Body of pancreas (tissue), 4 donors: ENCODE measurements around the gene CAPZB. TPM values are rescaled to one million over a fixed set of nuclear protein-coding genes. Genes with fewer than 3 reads are reported as not detected.

Experiments
- ATAC-seq: fragments of 150-250 bp; one replicate; pipeline ENCODE4 v1.9.1; 2016
- DNase-seq, 4 donors: peaks; one replicate each; pipeline ENCODE4 v3.0.0-alpha.2; 2019
- H3K27ac ChIP-seq, 4 donors: fragments of 200-600 bp; sonication (generic); 1 replicate in 3 of 4; 2 replicates in 1 of 4; pipeline versions ENCODE4 v1.5.1 to v1.6.1; 2016 to 2019; ENCODE audit warnings: mild to moderate bottlenecking in 1 of 4, mixed read lengths in 1 of 4, moderate library complexity in 1 of 4
- H3K27me3 ChIP-seq, 2 donors: fragments of 200-600 bp; sonication (generic); one replicate each; pipeline ENCODE4 v1.6.0; 2016; ENCODE audit warnings: mild to moderate bottlenecking in 1 of 2
- H3K36me3 ChIP-seq, 2 donors: fragments of 200-600 bp; sonication (generic); replicated peaks in 1 of 2; 2 replicates each; pipeline ENCODE4 v1.5.1; 2016; ENCODE audit warnings: low read depth in 2 of 2; ENCODE audit not compliant: insufficient read depth in 1 of 2
- H3K4me1 ChIP-seq: fragments of 200-600 bp; sonication (generic); one replicate; pipeline ENCODE4 v1.6.0; 2016
- H3K4me3 ChIP-seq, 2 donors: fragments of 200-600 bp; sonication (generic); 1 replicate in 1 of 2; 2 replicates in 1 of 2; pipeline ENCODE4 v1.5.1; 2016 to 2019
- H3K9me3 ChIP-seq, 3 donors: fragments of 200-600 bp; sonication (generic); 1 replicate in 2 of 3; 2 replicates in 1 of 3; pipeline ENCODE4 v1.5.1; 2016
- CTCF ChIP-seq, 7 experiments: fragments of 450-650 bp in 4 of 7; fragments of 200-600 bp in 3 of 7; sonication (generic) in 3 of 7; IDR thresholded peaks; one replicate each; pipeline ENCODE4 v1.5.1; 2016 to 2019; ENCODE audit warnings: antibody characterized with exemption in 7 of 7
- POLR2A ChIP-seq, 3 donors: fragments of 450-650 bp; IDR thresholded peaks; one replicate each; pipeline ENCODE4 v1.6.1; 2016; ENCODE audit warnings: antibody characterized with exemption in 3 of 3, mild to moderate bottlenecking in 2 of 3
- WGBS, 2 donors: methylation state at CpG; one replicate each; pipeline ENCODE4 v1.1.5; 2017; 5-methylcytosine and 5-hydroxymethylcytosine counted together
- intact Hi-C: fragments of 100-400 bp; cut with DNase I; formaldehyde crosslinking; loops from one replicate; pipeline ENCODE4 v1.15.1; 2023
- total RNA-seq, 2 donors: library from RNA; depleted of rRNA; stranded (reverse); fragments of >200 nt; gene quantifications; one replicate each; pipeline ENCODE4 v1.1.0, GENCODE V29; 2016

The CAPZB gene
- total RNA-seq, 2 donors from 2014 or later = 35.5 to 54.1 TPM

- no peaks in the 10 kb centered on the region for H3K9me3 ChIP-seq
- no peak overlapping the region for H3K4me3 ChIP-seq
- 88 to 97% methylated on average over 4 to 14 of the region's 18 CpGs for WGBS, 2 donors
- DNase-seq (no peak), ATAC-seq (no peak)
- no peaks in the 10 kb centered on the region for H3K4me1 ChIP-seq
- peaks cover 0 to 15% of the 10 kb centered on the region in 2 donors for H3K36me3 ChIP-seq
- intact Hi-C loops = no loop called here
- H3K27me3 ChIP-seq = no peaks in the 10 kb centered on the region
- H3K27ac ChIP-seq = no peak overlapping the region
- TF ChIP-seq CTCF (IDR thresholded peaks at IDR 0.05) = no peak
- TF ChIP-seq POLR2A (IDR thresholded peaks at IDR 0.05) = no peak
Measured at GRCh38 chr1:19328486-19328885, 156.9 kb downstream of the CAPZB start.

- no peak for DNase-seq
- Histone ChIP-seq H3K9me3 (no peaks in the 10 kb centered on the region), H3K27ac (no peak overlapping the region), H3K4me3 (no peak overlapping the region), H3K36me3 (peaks cover 0 to 15% of the 10 kb centered on the region in 2 donors), H3K27me3 (no peaks in the 10 kb centered on the region), H3K4me1 (no peaks in the 10 kb centered on the region)
- intact Hi-C loops = no loop called here
- no peak for TF ChIP-seq CTCF (IDR thresholded peaks at IDR 0.05)
- no peak for TF ChIP-seq POLR2A (IDR thresholded peaks at IDR 0.05)
- ATAC-seq = no peak
- 84 to 91% methylated on average over 9 of the region's 9 CpGs for WGBS, 2 donors
Measured at GRCh38 chr1:19327736-19328135, 157.6 kb downstream of the CAPZB start.

GRCh38 chr1:19327301-19327700, 158.0 kb downstream of the CAPZB start:
- H3K27ac ChIP-seq = no peak overlapping the region
- 89 to 91% methylated on average over 8 to 16 of the region's 16 CpGs for WGBS, 2 donors
- H3K27me3 ChIP-seq = no peaks in the 10 kb centered on the region
- no peaks in the 10 kb centered on the region for H3K9me3 ChIP-seq
- no peak for TF ChIP-seq POLR2A (IDR thresholded peaks at IDR 0.05)
- TF ChIP-seq CTCF (IDR thresholded peaks at IDR 0.05) = no peak
- no peak for ATAC-seq
- H3K4me3 ChIP-seq = no peak overlapping the region
- no peaks in the 10 kb centered on the region for H3K4me1 ChIP-seq
- no peak for DNase-seq
- H3K36me3 ChIP-seq = peaks cover 0 to 15% of the 10 kb centered on the region in 2 donors
- intact Hi-C loops = no loop called here

- intact Hi-C loops = no loop called here
- WGBS, 2 donors = 64 to 91% methylated on average over 5 of the region's 6 CpGs
- Histone ChIP-seq H3K9me3 (no peaks in the 10 kb centered on the region), H3K27ac (no peak overlapping the region), H3K36me3 (peaks cover 0 to 15% of the 10 kb centered on the region in 2 donors), H3K27me3 (no peaks in the 10 kb centered on the region), H3K4me1 (no peaks in the 10 kb centered on the region), H3K4me3 (no peak overlapping the region)
- no peak for DNase-seq
- ATAC-seq = no peak
- no peak for TF ChIP-seq POLR2A (IDR thresholded peaks at IDR 0.05)
- no peak for TF ChIP-seq CTCF (IDR thresholded peaks at IDR 0.05)
Measured at GRCh38 chr1:19326748-19327065, 158.6 kb downstream of the CAPZB start.

- peaks cover 0 to 15% of the 10 kb centered on the region in 2 donors for H3K36me3 ChIP-seq
- intact Hi-C loops = no loop called here
- DNase-seq (no peak), ATAC-seq (no peak)
- H3K4me1 ChIP-seq = no peaks in the 10 kb centered on the region
- H3K27me3 ChIP-seq = no peaks in the 10 kb centered on the region
- H3K9me3 ChIP-seq = no peaks in the 10 kb centered on the region
- TF ChIP-seq POLR2A (IDR thresholded peaks at IDR 0.05) (no peak), CTCF (IDR thresholded peaks at IDR 0.05) (no peak)
- WGBS, 2 donors = 85 to 97% methylated on average over 18 to 20 of the region's 32 CpGs
- H3K4me3 ChIP-seq = no peak overlapping the region
- H3K27ac ChIP-seq = no peak overlapping the region
Measured at GRCh38 chr1:19325958-19326747, 159.2 kb downstream of the CAPZB start.
